Measurements from ENCODE around the gene ZDHHC22.
A peak's percentile ranks its signal among the peaks of the same experiment; 100 is the strongest.

Gene ZDHHC22

GRCh38 chr14:77099425-77100167 lies 42.0 kb downstream of the ZDHHC22 start:
- no peak for TF ChIP-seq TAF1 (IDR thresholded peaks at IDR 0.05; ENCODE audit: borderline replicate concordance, insufficient read depth, low read length)
- no peak for TF ChIP-seq SIN3A (IDR thresholded peaks at IDR 0.05; ENCODE audit: borderline replicate concordance, insufficient read depth, low read length)
- TF ChIP-seq FOXP2 (optimal IDR thresholded peaks at IDR 0.05; ENCODE audit: borderline replicate concordance, extremely low read depth, extremely low read length, insufficient read depth): no peak
- TF ChIP-seq POLR2AphosphoS5 (IDR thresholded peaks at IDR 0.05; ENCODE audit: low read depth, low read length): no peak
- no peak for TF ChIP-seq REST (IDR thresholded peaks at IDR 0.05; ENCODE audit: insufficient read depth in 1 of 2, low read depth in 2 of 2, low read length in 2 of 2)

- TF ChIP-seq FOXP2 (optimal IDR thresholded peaks at IDR 0.05; ENCODE audit: borderline replicate concordance, extremely low read depth, extremely low read length, insufficient read depth): no peak
- TF ChIP-seq POLR2AphosphoS5 (IDR thresholded peaks at IDR 0.05; ENCODE audit: low read depth, low read length): no peak
- no peak for TF ChIP-seq REST (IDR thresholded peaks at IDR 0.05; ENCODE audit: insufficient read depth in 1 of 2, low read depth in 2 of 2, low read length in 2 of 2)
- no peak for TF ChIP-seq TAF1 (IDR thresholded peaks at IDR 0.05; ENCODE audit: borderline replicate concordance, insufficient read depth, low read length)
Measured at GRCh38 chr14:77098529-77099353, 42.9 kb downstream of the ZDHHC22 start.

DNA sequence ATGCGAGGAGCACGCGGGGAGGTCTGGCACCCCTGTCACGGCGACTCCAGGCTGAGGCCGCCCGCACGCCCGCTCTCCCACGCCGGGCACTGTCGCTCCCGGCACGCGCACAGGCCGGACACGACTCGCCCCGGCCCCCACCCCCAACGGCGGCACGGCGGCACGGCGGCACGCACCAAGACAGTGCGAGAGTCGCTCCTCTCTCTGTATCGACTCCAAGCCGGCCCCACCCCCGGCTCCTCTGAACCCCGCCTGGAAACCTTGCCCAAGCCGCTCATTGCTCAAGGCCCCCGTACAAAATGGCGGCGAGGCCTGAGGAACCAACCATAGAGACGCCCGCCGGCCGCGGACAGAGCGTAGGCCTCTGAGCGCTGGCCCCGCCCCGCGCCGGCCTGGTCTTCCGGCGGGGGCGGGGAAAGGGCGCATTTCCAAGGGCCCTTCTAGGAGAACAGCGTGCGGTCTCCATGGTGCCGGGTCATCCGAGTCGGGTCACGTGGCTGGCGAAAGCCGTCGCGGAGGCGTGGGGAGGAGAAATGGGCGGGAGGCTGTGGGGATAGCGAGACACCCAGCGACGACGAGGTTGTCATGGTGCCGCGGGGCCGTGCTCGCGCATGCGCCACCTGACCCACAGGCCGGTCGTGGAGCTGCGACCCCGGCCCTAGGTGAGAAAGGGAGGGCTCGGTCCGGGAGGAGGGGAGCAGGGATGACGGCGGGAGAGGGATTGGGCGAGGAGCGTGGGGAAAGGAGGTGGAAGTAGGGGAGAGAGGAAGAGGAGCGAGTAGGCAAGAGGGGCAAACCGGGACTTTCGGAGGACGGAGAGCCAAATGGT lies 43.7 kb downstream of the ZDHHC22 start, which contains the start of gene CIPC:
TSS of gene CIPC (plus strand) at position 559 of the 829 bp plus-strand sequence. CDS start 7,451 bp downstream, outside the sequence.
- no peak for TF ChIP-seq POLR2AphosphoS5 (IDR thresholded peaks at IDR 0.05; ENCODE audit: low read depth, low read length)
- peak; percentile 78 for TF ChIP-seq FOXP2 (optimal IDR thresholded peaks at IDR 0.05; ENCODE audit: borderline replicate concordance, extremely low read depth, extremely low read length, insufficient read depth)
- TF ChIP-seq TAF1 (IDR thresholded peaks at IDR 0.05; ENCODE audit: borderline replicate concordance, insufficient read depth, low read length): peak; percentile 28; the same call in 1 of the 2 replicates

- no peak for TF ChIP-seq SIN3A (IDR thresholded peaks at IDR 0.05; ENCODE audit: borderline replicate concordance, insufficient read depth, low read length)
- TF ChIP-seq FOXP2 (optimal IDR thresholded peaks at IDR 0.05; ENCODE audit: borderline replicate concordance, extremely low read depth, extremely low read length, insufficient read depth): no peak
- no peak for TF ChIP-seq REST (IDR thresholded peaks at IDR 0.05; ENCODE audit: insufficient read depth in 1 of 2, low read depth in 2 of 2, low read length in 2 of 2)
- TF ChIP-seq POLR2AphosphoS5 (IDR thresholded peaks at IDR 0.05; ENCODE audit: low read depth, low read length): no peak
- no peak for TF ChIP-seq TAF1 (IDR thresholded peaks at IDR 0.05; ENCODE audit: borderline replicate concordance, insufficient read depth, low read length)
Measured at GRCh38 chr14:77097006-77097699, 44.4 kb downstream of the ZDHHC22 start.

Measured in PFSK-1 (cell line).